Astrocyte of the spinal cord (primary cell): Measurements from ENCODE around the gene KLK7.
"Not testable (repeated sequence)": the region's sequence is repeated elsewhere in the genome, so short reads cannot be mapped to it uniquely, and the experiment has no call there.

ENCODE experiments used
- DNase-seq: peaks from one replicate; pipeline ENCODE4 v3.0.0; 2011; ENCODE audit warnings: low read depth, low spot score
- H3K4me3 ChIP-seq: 2 replicates; pipeline ENCODE4 v1.5.1; 2011; ENCODE audit warnings: low read depth, mild to moderate bottlenecking, low read length, moderate library complexity
- in situ Hi-C: cut with HindIII; loops from 2 replicates; pipeline ENCODE4 v1.10.0; 2017; ENCODE audit warnings: low sequenced_read_pairs
- TF ChIP-seq, protein P1 (sequence below): IDR thresholded peaks from 2 replicates; pipeline ENCODE4 v1.5.1; 2012; ENCODE audit warnings: low read depth, mild to moderate bottlenecking, low read length, inconsistent platforms

Gene KLK7

DNA sequence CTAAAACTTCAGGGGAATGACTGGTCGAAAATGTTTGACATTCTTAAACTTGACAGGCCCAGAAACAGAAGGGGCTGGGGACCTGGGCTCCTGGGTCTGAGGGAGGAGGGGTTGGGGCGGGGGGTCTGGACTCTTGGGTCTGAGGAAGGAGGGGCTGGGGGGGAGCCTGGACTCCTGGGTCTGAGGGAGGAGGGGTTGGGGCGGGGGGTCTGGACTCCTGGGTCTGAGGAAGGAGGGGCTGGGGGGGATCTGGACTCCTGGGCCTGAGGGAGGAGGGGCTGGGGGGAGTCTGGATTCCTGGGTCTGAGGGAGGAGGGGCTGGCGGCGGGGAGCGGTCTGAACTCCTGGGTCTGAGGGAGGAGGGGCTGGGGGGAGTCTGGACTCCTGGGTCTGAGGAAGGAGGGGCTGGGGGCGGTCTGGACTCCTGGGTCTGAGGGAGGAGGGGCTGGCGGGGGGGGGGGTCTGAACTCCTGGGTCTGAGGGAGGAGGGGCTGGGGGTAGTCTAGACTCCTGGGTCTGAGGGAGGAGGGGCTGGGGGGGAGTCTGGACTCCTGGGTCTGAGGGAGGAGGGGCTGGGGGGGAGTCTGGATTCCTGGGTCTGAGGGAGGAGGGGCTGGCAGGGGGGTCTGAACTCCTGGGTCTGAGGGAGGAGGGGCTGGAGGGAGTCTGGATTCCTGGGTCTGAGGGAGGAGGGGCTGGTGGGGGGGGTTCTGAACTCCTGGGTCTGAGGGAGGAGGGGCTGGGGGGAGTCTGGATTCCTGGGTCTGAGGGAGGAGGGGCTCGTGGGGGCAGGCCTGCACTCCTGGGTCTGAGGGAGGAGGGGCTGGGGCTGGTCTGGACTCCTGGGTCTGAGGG is 8.8 kb downstream of the KLK7 start:
- in situ Hi-C loops = no loop called here
- TF ChIP-seq, protein P1, sequence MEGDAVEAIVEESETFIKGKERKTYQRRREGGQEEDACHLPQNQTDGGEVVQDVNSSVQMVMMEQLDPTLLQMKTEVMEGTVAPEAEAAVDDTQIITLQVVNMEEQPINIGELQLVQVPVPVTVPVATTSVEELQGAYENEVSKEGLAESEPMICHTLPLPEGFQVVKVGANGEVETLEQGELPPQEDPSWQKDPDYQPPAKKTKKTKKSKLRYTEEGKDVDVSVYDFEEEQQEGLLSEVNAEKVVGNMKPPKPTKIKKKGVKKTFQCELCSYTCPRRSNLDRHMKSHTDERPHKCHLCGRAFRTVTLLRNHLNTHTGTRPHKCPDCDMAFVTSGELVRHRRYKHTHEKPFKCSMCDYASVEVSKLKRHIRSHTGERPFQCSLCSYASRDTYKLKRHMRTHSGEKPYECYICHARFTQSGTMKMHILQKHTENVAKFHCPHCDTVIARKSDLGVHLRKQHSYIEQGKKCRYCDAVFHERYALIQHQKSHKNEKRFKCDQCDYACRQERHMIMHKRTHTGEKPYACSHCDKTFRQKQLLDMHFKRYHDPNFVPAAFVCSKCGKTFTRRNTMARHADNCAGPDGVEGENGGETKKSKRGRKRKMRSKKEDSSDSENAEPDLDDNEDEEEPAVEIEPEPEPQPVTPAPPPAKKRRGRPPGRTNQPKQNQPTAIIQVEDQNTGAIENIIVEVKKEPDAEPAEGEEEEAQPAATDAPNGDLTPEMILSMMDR = no peak
- H3K4me3 ChIP-seq = no peak overlapping the region
- DNase-seq = no peak

DNA sequence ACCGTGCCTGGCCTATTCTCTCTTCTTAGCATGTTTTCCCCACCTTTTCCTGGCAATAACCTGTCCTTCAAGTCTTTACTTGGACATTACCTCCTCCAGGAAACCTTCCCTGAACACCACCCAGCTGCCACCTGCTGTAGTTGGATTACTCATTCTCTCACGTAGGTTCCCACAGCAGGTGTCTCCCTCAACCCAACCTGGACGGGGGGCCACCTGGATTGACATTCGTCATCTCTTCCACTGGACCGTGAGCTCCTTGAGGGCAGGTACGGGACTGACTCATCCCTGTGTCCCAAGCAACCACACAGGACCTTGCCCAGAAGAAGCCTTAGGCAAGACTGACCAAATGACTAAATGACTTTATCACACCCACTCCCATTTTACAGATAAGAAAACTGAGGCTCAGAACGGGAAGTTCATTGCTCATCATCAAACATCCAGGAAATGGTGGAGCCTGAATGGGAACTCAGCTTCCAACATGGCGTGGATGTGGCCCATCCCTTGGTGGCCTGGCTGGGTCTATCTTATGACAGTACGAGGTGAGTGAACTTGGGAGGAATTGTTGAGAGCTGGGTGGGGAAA is 10.8 kb downstream of the KLK7 start:
- H3K4me3 ChIP-seq = no peak overlapping the region
- in situ Hi-C loops = no loop called here
- no peak for DNase-seq
- TF ChIP-seq, protein P1 = no peak

DNA sequence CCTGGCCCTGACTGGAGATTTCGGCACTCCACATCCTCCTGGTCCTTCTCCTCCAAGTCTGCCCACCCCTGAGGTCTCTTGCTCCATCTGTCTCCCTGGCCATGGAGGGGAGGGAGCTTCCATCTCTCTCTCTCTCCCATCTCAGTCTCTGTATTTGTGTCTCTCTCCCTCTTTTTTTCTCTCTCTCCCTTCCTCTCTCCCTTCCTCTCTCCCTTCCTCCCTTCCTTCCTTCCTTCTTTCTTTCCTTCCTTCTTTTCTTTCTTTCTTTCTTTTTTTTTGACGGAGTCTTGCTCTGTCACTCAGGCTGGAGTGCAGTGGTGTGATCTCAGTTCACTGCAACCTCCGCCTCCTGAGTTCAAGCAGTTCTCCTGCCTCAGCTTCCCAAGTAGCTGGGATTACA is 13.9 kb downstream of the KLK7 start:
- H3K4me3 ChIP-seq, in situ Hi-C loops, DNase-seq: not testable (repeated sequence)

DNA sequence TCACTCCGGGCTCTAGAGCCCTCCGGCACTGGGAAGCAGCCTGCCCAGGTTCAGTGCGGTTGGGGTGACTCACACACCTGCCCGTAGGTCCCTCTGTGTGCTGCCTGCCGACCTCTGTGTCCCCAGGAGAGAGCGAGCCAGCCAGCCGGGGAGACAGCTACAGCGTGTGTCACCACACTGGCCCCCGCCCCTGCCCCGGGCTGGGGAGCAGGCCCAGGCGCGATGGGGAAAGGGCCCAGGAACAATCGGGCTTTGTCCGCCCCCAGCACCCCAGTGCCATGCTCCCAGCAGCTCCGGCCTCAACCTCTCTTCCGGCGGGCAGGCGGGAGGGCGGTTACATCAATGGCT is 14.3 kb downstream of the KLK7 start, which contains the start of gene KLK6:
KLK6 (minus strand) TSS at position 179 of the 348 bp plus-strand sequence. CDS start 1,487 bp downstream, outside the sequence.
- in situ Hi-C loops = no loop called here
- no peak within 1 kb of the TSS for H3K4me3 ChIP-seq
- TF ChIP-seq, protein P1 = no peak
- DNase-seq = no peak

DNA sequence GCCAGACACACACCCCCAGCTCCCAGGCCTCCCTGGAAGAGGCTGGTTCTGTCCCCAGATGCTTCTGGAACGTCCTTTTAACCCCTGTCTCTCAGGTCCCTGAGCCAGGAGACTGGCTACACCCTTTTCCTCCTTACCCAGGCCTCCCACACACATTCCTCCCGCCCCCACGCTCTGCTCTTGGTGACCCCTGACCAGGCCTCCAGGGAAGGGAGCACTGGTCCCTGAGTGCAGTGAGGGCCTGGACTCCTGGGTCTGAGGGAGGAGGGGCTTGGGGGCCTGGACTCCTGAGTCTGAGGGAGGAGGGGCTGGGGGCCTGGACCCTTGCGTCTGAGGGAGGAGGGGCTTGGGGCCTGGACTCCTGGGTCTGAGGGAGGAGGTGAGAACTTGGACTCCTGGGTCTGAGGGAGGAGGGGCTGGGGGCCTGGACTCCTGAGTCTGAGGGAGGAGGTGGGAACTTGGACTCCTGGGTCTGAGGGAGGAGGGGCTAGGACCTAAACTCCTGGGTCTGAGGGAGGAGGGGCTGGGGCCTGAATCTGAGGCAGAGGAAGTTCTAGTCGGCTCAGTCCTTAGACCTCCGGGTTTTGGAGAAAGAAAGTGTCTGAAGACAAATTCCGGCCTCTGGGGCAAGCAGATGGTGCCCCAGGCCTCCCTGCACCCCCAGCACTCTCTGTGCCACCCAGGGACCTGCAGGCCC is 14.9 kb downstream of the KLK7 start:
- no peak for DNase-seq
- no peak overlapping the region for H3K4me3 ChIP-seq
- in situ Hi-C loops = no loop called here
- TF ChIP-seq, protein P1 = no peak

DNA sequence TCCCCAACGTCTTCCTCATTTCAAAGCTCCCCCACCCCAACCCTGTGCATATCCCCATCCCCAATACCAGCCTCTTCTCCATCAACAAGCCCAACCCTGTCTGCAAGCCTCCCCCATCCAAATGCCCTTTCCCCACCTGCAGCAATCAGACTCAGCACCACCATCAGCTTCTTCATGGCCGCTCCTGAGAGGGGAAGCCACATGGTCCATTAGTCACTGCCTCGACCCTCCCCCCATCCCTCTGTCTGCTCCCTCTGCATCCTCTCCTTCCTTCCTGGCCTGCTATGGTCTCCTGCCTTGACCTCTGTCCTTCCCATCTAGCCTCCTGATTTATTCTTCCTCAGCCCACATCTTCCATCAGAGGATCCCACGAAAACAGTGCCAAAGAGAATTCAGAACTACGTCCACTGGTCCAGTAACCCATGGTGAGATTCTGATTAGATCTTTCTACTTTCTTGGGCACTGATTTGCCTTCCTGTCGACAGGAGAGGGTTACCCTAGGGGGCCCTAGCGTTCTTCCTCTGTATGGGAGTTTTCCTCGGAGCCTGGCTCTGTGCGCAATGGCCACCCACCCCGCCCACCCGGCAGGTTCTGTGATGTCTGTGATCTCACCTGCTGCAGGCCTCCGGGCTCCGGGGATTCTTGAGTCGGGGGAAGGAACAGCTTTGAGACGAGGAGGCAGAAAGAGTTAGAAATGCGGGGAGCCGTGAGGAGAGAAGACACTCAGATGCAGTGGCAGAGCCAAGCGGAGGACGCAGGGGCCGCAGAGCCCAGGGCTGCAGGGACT is 15.6 kb downstream of the KLK7 start:
- in situ Hi-C loops = no loop called here
- DNase-seq = no peak
- TF ChIP-seq, protein P1 = no peak
- no peak overlapping the region for H3K4me3 ChIP-seq
